Calu3 (cell line): Measurements from ENCODE around the gene KRT7. TPM values are rescaled to one million over a fixed set of nuclear protein-coding genes. Genes with fewer than 3 reads are reported as not detected.

Experiments used
- BruUV-seq: library from RNA; stranded (reverse); fragments of 400-500 nt; replicated peaks from 2 replicates; lab custom pipeline; 2021; lab: Mats Ljungman, UMichigan
- CTCF ChIA-PET: fragments of 300-600 bp; sonication (Branson Sonifier 250); formaldehyde crosslinking; loops from one replicate; lab custom pipeline; 2022; ENCODE audit warnings: antibody characterized with exemption; lab: Charles Lee
- DNase-seq: peaks from one replicate; pipeline ENCODE4 v3.0.0; 2022
- H3K27ac Mint-ChIP-seq: one replicate; pipeline ENCODE4 v1.8.0; 2022; ENCODE audit warnings: mixed read lengths; ENCODE audit not compliant: unreplicated experiment
- H3K27me3 Mint-ChIP-seq: one replicate; pipeline ENCODE4 v1.8.0; 2022; ENCODE audit warnings: mixed read lengths; ENCODE audit not compliant: unreplicated experiment
- H3K36me3 Mint-ChIP-seq: one replicate; pipeline ENCODE4 v1.8.0; 2022; ENCODE audit warnings: mild to moderate bottlenecking, moderate library complexity, mixed read lengths; ENCODE audit not compliant: insufficient read depth, unreplicated experiment
- H3K4me1 Mint-ChIP-seq: one replicate; pipeline ENCODE4 v1.8.0; 2022; ENCODE audit warnings: mild to moderate bottlenecking, low read depth, mixed read lengths; ENCODE audit not compliant: unreplicated experiment
- H3K4me3 Mint-ChIP-seq: one replicate; pipeline ENCODE4 v1.8.0; 2022; ENCODE audit warnings: mild to moderate bottlenecking, low read depth, moderate library complexity, mixed read lengths; ENCODE audit not compliant: unreplicated experiment
- H3K9me3 Mint-ChIP-seq: one replicate; pipeline ENCODE4 v1.8.0; 2022; ENCODE audit warnings: low read depth, mixed read lengths; ENCODE audit not compliant: unreplicated experiment
- CTCF ChIP-seq: fragments of 200-600 bp; IDR thresholded peaks from one replicate; pipeline ENCODE4 v1.8.0; 2022; ENCODE audit warnings: antibody characterized with exemption; ENCODE audit not compliant: unreplicated experiment
- intact Hi-C: fragments of 100-400 bp; cut with micrococcal nuclease; formaldehyde crosslinking; loops from one replicate; pipeline ENCODE4 v1.10.0; 2022; ENCODE audit not compliant: unreplicated experiment
- total RNA-seq: library from RNA; stranded (reverse); gene quantifications from 2 replicates; pipeline ENCODE4 v1.2.3, GENCODE V29; 2022

KRT7 gene
- total RNA-seq, 1 experiment from 2014 or later: 2,828 TPM

- intact Hi-C loops: no loop called here
- DNase-seq: no peak
- H3K27ac Mint-ChIP-seq: peak overlapping the region; percentile 15
Measured at GRCh38 chr12:52209321-52209720, 23.7 kb upstream of the KRT7 start.

GRCh38 chr12:52210186-52210924 is 22.7 kb upstream of the KRT7 start:
- peaks cover 80% of the 10 kb centered on the region for H3K4me1 Mint-ChIP-seq
- peak overlapping the region; percentile 15 for H3K27ac Mint-ChIP-seq
- H3K9me3 Mint-ChIP-seq: no peaks in the 10 kb centered on the region
- DNase-seq: no peak
- H3K36me3 Mint-ChIP-seq: peaks cover 19% of the 10 kb centered on the region
- intact Hi-C loops: no loop called here
- TF ChIP-seq CTCF: no peak
- H3K27me3 Mint-ChIP-seq: no peaks in the 10 kb centered on the region
- CTCF ChIA-PET: no interaction called here
- no TSS peak for BruUV-seq
- H3K4me3 Mint-ChIP-seq: no peak overlapping the region

More at GRCh38 chr12:52209321-52209720, 23.7 kb upstream of the KRT7 start:
- TF ChIP-seq CTCF: no peak
- BruUV-seq: no TSS peak
- CTCF ChIA-PET: interaction anchor here (1.6 kb wide), 1 partner anchor 8 kb away, joined by 3 read pairs; no protein-coding TSS in a partner anchor
- H3K9me3 Mint-ChIP-seq: no peaks in the 10 kb centered on the region
- peaks cover 70% of the 10 kb centered on the region for H3K4me1 Mint-ChIP-seq
- H3K27me3 Mint-ChIP-seq: no peaks in the 10 kb centered on the region
- peaks cover 13% of the 10 kb centered on the region for H3K36me3 Mint-ChIP-seq
- no peak overlapping the region for H3K4me3 Mint-ChIP-seq

GRCh38 chr12:52210925-52211650 is 22.0 kb upstream of the KRT7 start:
- peaks cover 22% of the 10 kb centered on the region for H3K36me3 Mint-ChIP-seq
- H3K27ac Mint-ChIP-seq: peak overlapping the region; percentile 27
- CTCF ChIA-PET: no interaction called here
- no peaks in the 10 kb centered on the region for H3K9me3 Mint-ChIP-seq
- H3K4me3 Mint-ChIP-seq: no peak overlapping the region
- BruUV-seq: no TSS peak
- TF ChIP-seq CTCF: no peak
- intact Hi-C loops: no loop called here
- H3K4me1 Mint-ChIP-seq: peaks cover 80% of the 10 kb centered on the region
- H3K27me3 Mint-ChIP-seq: no peaks in the 10 kb centered on the region
- DNase-seq: no peak

GRCh38 chr12:52211716-52212585 is 21.1 kb upstream of the KRT7 start:
- Mint-ChIP-seq H3K9me3 (no peaks in the 10 kb centered on the region), H3K27ac (peak overlapping the region; percentile 27), H3K4me1 (peaks cover 72% of the 10 kb centered on the region), H3K36me3 (peaks cover 19% of the 10 kb centered on the region), H3K4me3 (no peak overlapping the region), H3K27me3 (no peaks in the 10 kb centered on the region)
- CTCF ChIA-PET: interaction anchor here (0.7 kb wide), 1 partner anchor 30 kb away, joined by 3 read pairs; no protein-coding TSS in a partner anchor
- DNase-seq: no peak
- intact Hi-C loops: no loop called here
- no TSS peak for BruUV-seq
- TF ChIP-seq CTCF: no peak
